IPS DF 4.7 (cell line): ENCODE results near the gene LPIN2.
"Not testable (repeated sequence)": the region's sequence is repeated elsewhere in the genome, so short reads cannot be mapped to it uniquely, and the experiment has no call there.

Experiments
- DNase-seq: peaks from one replicate; pipeline ENCODE4 v3.0.0-alpha.2; 2013; ENCODE audit warnings: low spot score; ENCODE audit errors: extremely low read depth

LPIN2 gene

DNA sequence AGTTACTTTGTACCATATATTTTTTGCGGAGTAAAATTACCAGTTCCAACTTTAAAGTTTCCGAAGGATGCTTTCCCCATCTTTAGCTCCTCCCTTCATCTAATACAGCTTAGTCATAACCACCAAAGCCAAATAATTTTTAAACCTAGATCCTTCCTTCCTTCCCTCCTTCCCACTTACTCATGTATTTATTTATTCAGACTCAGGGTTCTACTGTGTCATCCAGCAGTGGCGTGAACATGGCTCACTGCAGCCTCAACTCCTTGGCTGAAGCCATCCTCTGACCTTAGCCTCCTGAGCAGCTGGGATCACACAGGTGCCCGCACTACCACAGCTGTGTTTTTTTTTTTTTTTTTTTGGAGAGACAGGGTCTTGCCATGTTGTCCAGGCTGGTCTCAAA is 4.4 kb downstream of the LPIN2 start:
- no peak for DNase-seq

DNA sequence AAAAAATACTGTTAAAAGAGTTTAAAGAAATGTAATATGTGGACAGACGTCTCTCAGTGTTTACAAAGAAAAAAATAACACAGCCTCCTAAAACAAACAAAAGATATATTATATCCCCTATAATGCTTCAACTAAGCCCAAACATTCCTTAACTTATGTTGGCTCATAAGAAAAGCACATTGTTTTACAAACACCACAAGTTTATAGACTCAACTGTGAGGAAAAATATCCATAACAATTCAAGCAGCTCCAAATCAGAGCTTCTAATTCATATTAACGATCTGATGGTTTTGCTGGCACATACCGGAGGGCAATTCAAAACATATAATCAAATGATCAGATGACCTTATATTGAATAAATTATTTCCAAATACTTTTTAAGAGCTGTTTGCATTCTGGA is 5.5 kb downstream of the LPIN2 start:
- DNase-seq = no peak

DNA sequence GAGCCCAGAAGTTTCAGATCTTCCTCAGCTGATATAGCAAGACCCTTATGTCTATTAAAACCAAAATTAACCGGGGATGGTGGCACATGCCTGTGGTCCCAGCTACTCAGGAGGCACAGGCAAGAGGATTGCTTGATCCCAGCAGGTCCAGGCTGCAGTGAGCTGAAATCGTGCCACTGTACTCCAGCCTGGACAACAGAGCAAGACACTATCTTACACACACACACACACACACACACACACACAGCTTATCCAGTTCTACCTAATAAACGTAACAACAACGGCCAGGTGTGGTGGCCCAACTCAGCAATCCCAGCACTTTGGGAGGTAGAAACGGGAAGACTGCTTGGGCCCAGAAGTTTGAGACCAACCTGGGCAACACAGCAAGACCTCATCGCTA is 7.5 kb downstream of the LPIN2 start:
- DNase-seq = no peak

DNA sequence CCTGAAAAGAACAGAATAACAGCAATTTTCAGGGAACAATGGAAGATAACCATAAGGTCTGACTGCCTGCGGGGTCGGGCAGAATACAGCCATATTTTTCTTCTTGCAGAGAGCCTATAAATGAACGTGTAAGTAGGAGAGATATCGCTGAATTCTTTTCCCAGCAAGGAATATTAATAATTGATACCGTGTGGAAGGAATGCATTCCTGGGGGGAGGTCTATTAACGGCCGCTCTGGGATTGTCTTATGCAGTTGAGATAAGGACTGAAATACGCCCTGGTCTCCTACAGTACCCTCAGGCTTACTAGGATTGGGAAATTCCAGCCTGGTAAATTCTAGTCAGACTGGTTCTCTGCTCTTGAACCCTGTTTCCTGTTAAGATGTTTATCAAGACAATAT is 9.2 kb downstream of the LPIN2 start:
- DNase-seq = not testable (repeated sequence)

DNA sequence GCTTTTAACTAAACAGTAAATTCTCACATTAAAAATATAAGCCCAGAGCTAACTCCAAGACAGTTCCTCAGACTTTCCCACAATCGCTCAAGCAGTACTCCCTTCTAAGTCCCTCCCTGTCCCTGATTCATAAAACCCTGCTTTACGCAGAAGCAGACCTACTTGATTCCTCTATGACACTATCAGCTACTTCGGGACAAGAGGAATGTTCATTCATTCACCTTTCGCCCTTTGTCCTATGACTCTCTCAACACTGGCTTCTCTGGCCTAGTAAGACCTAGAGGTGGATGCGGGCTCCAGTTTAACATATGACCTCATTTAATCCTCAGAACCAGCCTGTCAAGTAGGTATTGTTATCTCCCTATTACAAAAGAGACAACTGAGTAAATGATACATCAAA is 10.2 kb downstream of the LPIN2 start:
- no peak for DNase-seq

DNA sequence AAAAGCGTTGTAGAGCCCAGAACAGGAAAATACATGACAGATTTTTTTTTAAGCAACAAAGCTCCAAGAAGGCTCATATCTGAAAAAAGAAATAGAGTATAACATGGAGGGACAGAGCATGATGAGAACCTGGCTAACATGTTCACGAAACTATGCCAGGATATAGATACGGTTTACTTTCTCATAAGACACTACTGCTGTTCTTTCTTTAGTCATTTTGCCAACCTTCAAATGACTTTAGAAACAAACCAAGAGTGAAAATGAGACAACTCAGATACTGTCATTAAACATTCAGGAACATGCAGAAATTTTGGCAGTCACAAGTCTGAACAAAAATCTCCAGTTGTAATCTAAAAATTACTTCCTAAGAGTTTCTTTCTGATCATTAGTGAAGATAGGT is 14.3 kb downstream of the LPIN2 start:
- no peak for DNase-seq

DNA sequence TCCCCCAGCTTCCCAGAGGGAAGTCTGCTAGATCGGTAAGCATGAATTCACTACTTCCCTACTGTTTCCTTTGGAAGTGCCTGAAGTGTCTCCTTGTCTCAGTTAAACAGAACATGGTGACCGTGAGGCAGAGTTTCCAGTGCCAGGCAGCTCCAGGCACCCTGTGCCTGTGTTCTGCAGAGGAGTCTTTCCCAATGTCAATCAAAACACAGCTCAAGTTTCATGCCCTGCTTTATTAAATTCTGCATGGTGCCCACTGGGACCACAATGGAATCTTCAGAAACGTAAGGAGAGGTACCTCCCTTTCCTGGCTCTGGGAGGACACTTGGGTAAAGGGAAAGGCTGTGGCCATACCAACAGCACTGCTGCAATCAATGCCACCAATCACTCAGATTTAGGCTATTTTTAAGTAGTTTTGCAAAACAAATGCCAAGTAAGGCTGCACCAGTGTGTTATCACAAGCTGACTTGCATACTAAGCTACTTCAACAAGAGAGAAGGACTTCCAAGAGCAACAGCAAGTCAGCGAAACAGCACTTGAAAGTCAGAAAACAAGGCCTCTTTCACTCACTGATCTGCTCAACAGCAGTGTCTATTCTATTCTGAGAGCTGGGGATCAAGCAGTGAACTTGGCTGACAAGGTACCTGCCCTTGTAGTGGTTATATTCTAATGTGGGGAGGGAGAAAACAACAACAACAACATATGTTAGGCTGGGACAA is 14.9 kb downstream of the LPIN2 start:
- DNase-seq = no peak

DNA sequence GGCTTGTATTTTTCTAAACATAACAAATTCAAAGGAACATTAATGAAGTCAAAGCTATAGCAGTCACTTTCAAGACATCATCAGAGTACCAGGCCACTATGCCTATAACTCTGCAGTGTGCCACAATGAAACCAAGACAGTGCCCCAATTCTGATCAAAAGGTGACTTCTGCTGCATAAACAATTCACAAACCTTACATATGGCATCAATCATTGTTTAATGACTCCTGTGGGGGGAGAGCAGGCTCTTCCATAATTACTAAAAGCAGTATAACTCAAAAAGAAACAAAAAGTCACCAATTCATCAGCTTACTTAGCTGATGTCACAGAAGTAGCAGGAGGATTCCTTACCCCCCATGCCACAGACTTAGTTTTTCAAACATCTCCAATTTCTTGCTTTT is 15.5 kb downstream of the LPIN2 start:
- no peak for DNase-seq

DNA sequence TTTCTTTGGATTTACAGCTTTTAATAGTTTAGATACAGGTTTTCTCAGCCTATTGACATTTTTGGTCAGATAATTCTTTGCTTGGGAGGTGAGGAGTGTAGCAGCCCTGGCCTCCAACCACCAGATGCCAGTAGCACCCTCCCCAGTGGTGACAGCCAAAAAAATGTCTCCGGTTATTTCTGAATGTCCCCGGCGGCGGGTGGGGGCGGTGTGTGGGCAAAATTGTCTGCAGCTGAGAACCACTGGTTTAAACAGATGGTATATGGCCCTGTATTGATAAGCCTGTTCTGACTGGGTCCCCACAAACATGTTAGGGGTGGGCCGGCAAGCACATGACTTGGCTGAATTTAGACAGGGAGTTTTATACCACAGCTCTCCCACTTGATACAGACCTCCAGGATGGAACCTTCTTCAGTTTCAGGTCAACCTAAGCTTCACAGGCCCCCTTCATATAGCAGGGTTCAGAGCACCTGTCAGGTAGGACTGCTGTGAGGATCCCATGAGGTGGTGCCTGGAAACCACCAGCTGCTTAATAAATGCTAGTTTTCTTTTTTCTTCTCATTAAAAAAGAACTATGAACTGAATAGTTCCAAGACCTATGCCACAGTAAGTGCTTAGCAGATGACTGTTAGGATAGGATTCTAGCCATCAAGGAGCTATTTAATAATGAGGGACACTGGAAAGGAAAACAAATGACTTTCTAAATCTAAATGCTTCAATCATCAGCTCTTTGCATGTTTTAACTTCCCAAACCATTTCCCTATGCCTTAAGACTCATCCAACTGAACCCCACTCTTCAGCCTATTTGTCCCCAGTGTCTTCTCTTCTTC is 18.1 kb downstream of the LPIN2 start:
- DNase-seq = no peak

DNA sequence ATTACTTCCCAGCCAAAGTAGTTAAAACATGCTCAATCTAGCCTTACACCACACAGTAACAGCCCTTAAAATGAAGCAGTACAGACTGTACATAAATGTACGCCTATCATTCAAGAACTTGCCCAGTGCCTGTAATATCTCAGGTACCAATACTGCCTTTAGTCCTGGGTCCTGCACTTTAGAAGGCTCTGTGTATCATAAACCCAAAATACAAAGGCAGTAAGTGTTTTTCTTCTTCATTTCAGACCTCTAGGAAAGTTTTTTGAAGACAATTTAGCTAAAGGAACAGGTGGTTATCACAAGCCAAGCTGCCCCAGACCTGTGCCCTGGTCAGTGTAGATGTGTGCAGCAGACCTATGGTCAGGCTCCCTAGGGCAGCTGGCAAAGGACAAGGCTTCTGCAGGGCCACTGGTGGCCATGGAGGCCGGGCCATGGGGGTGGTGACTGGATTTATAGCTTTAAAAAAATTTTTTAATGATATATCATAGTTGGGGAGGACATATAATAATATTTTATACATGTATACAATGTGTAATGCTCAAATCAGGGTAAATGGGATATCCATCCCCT is 18.8 kb downstream of the LPIN2 start:
- DNase-seq = no peak

DNA sequence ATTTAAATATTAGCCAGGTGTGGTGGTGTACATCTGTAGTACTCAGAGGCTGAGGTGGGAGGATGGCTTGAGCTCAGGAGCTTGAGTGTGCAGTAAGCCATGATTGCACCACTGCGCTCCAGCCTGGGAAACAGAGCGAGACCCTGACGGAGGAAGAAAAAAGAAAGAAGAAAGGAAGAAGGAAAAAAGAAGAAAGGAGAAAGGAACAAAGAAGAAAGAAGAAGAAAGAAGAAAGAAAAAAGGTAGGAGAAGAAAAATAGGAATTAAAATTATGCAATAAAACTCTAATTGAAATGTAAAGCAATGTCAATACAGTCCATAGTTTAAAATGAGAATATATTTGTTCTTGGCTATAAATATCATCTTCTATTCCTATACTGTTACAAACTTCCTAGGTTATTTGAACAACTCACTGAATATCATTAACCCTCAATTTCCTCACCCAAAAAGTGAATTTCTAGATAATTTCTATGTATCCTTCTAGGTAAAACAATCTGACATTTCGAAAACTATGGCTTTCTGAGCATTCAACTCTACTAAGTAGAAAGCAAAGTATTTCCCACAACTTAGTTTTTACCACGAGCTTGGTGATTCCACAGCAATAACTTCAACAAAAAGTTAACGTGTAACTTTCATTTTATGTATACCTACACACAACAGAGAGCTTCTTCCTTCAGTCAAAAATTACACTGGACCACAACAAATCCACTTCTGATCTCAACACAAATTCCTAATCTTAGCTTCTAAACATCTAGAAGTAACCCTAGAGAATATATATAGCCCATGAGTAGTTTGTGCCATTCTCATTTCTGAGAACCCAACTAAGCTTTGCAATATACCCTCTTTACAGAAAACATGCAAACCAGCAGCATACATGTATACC is 19.7 kb downstream of the LPIN2 start:
- no peak for DNase-seq

DNA sequence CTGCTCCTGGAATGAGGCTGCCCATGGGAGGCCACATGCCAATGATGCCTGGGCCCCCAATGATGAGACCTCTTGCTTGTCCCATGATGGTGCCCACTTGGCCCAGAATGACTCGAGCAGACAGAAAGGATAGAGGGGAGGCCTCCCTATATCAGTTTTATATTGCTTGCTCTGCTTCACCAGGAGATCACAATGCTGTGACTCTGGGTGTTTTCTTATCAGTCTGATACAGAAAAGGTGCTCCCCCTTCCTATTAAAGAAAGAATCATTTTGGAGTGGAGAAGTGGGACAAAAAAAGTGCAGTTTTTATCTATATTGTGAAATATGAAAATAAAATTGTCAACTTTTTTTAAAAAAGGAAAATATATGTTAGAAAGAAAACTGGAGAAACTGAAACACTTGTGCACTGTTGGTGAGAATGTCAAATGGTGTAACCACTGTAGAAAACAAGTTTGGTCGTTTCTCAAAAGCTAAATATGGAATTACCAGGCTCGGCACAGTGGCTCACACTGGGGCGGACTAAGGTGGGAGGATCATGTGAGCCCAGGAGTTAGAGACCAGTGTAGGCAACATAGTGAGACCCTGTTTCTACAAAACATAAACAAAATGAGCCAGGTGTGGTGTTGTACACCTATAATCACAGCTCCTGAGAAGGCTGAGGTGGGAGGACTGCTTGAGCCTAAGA is 21.8 kb downstream of the LPIN2 start:
- no peak for DNase-seq

DNA sequence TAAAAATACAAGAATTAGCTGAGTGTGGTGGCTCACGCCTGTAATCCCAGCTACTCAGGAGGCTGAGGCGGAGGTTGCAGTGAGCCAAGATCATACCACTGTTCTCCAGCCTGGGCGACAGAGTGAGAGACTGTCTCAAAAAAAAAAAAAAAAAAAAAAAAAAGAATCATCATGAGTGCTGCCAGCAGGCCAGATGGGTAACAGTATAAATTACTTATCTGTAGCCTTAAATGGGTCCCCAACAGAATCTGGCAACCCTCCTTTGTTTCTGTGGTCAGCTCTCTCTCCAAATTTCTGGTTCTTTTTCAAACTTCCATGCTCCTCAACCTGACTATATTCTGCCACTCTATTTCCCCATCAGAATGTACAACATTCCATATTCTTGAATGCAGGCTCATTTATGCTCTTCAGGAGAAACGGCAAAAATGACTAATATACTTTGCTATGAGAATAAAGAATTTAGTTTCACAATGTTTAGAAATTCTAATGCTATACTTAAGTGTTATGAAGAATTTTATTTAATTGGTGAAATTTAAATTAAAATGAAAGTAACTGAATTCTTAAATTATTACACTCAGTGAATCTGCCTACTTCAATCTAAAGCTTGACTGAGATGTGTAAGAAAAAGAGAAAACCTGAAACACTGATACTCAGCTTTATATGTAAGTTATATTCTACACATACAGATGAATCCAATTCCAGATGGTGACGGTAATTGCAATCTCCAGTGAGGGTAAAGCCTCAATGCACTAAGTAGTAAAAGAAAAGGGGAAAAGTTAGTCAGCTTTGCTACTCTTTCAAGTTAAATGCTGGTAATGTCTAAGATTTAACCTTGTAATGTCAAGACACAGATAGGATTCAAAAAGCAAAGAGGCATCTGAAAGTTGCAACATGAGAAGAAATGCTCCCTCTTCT is 24.8 kb downstream of the LPIN2 start:
- no peak for DNase-seq

DNA sequence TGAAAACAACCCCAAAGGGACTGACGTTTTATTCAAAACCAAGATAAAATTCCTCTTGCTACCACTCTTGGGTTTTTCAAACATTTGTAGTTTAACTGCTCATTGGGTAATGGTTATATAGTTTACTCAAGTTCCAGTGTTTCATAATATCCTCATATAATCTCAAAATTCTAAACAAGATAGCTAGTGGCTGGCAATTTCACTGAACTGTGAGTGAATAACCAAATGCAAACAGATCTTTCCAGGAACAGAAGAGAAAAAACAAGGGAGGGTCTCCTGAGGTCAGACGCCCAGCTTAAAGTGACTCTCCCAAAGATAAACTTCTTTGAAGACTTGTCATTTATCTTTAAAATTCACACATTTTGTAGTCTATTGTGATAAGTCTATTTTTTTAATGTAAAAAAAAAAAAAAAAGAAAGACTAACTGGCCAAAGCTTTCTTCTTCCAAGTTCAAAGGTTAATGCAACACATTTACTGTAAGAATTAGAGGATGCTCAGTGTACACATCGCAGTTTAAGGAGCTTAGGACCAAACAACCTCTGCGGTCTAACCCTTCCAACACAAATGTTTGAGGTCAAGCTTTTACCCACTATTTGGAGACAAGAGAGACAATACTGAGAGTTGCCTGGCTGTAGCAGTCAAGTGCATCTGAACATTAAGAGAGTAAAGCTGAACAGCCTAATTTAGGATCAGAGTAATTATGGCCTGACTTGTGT is 26.6 kb downstream of the LPIN2 start:
- no peak for DNase-seq

DNA sequence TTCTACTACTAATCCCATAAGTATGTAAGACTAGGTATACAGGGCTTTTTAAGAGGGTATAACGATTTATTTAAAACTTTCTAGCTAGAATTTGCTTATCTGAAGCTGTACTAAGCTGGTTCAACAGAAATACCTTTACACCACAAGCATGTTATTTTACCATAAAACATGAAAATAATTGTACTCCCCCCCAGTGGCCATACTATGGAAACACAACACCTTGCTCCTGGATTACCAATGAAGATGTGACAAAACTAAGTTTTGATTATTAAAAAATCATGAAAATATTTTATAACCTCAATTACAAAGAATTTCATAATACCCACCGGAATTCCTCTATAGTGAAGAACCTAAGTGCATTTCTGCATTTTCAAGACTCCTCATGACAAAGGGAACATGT is 27.3 kb downstream of the LPIN2 start:
- DNase-seq = no peak

DNA sequence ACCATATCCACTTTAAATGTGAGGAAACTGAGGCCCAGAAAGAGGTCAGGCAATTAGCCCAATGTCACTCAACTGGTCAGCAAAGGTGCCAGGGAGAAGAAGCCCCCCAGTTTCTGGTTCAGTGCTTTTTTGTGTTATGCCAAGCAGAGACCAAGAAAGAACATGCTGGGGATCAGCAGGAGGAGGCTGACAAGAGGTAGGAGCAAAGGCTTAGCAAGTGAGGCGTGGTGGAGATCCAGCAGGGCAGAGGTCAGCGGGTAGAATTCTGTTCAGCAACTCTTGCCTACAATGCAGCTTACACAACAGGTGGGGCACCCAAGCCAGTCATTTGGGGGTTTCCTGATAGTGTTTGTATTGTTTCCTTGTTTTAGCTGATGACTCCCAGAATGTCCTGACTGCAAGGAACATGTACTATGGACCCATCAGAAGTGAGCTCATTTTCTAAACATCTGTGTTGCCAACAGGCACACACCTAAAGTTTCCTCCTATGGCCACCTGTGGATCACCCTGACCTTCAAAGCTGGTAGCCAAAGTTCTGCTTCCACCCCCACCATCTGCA is 28.2 kb downstream of the LPIN2 start:
- no peak for DNase-seq

DNA sequence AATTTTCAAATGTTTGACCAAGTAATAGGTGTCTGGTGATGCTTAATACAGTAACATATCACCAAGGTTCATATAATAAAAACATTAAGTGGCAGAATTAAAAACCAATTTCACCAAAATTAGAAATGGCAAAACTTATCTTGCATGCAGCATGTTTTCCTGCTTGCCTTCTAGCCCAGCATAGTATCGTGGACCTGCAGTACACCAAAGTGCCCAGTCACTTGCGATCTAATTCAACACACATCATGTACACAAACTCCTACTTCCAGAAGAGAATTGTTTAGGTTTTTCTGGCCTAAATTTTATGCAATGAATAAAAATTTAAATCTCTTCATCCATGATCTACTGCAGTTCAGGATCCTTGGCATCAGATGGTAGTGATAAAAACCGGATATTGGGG is 28.9 kb downstream of the LPIN2 start:
- no peak for DNase-seq

DNA sequence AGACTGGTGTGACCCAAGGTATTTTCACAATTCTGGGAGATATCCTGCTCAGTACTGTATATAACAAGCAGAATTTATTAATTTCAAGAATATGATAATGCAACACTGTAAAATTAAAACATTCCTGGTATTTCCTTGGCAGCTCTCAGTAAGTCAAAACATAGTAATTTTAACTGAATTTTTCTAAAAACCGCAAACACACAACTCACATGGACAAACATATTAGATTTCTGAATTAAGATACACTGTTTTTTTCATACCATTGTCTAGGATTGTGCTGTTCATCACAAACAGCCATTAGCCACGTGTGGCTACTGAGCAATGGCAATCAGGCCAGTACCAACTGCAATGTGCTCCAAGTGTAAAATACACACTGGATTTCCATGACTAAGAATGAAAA is 29.6 kb downstream of the LPIN2 start:
- no peak for DNase-seq
